ENCODE measurements around the gene EHD4.

Gene EHD4

GRCh38 chr15:41955100-41955499, 17.3 kb downstream of the EHD4 start:
- FAIRE-seq, result no peak

GRCh38 chr15:41954036-41954435, 18.3 kb downstream of the EHD4 start:
- FAIRE-seq, result no peak

- no peak for FAIRE-seq
Observed at GRCh38 chr15:41952013-41952563, 20.3 kb downstream of the EHD4 start.

GRCh38 chr15:41951571-41951970, 20.8 kb downstream of the EHD4 start:
- no peak for FAIRE-seq

- no peak for FAIRE-seq
Observed at GRCh38 chr15:41950489-41950888, 21.9 kb downstream of the EHD4 start.

GRCh38 chr15:41950127-41950483, 22.3 kb downstream of the EHD4 start:
- no peak for FAIRE-seq

- FAIRE-seq, result no peak
Observed at GRCh38 chr15:41949401-41950126, 22.8 kb downstream of the EHD4 start.

GRCh38 chr15:41948490-41948889, 23.9 kb downstream of the EHD4 start:
- no peak for FAIRE-seq

GRCh38 chr15:41946970-41947369, 25.4 kb downstream of the EHD4 start:
- no peak for FAIRE-seq

GRCh38 chr15:41945731-41946130, 26.6 kb downstream of the EHD4 start:
- FAIRE-seq, result no peak

- no peak for FAIRE-seq
Observed at GRCh38 chr15:41945221-41945620, 27.1 kb downstream of the EHD4 start.

- no peak for FAIRE-seq
Observed at GRCh38 chr15:41944313-41944940, 27.9 kb downstream of the EHD4 start.

- no peak for FAIRE-seq
Observed at GRCh38 chr15:41943543-41944312, 28.6 kb downstream of the EHD4 start.

GRCh38 chr15:41942886-41943285, 29.5 kb downstream of the EHD4 start:
- FAIRE-seq, result no peak

- no peak for FAIRE-seq
Observed at GRCh38 chr15:41941644-41942415, 30.5 kb downstream of the EHD4 start.

GRCh38 chr15:41940441-41940857, 31.9 kb downstream of the EHD4 start:
- no peak for FAIRE-seq

- FAIRE-seq, result no peak
Observed at GRCh38 chr15:41939986-41940385, 32.4 kb downstream of the EHD4 start.

- FAIRE-seq, result no peak
Observed at GRCh38 chr15:41937568-41937923, 34.8 kb downstream of the EHD4 start.

GRCh38 chr15:41936649-41937567, 35.4 kb downstream of the EHD4 start:
- no peak for FAIRE-seq

- FAIRE-seq, result no peak
Observed at GRCh38 chr15:41936155-41936554, 36.2 kb downstream of the EHD4 start.

GRCh38 chr15:41935566-41936020, 36.8 kb downstream of the EHD4 start:
- no peak for FAIRE-seq

GRCh38 chr15:41934843-41935242, 37.5 kb downstream of the EHD4 start:
- no peak for FAIRE-seq

Data from colon (tissue), 2 donors.